ENCODE results near the gene BPIFA3. TPM values are rescaled to one million over a fixed set of nuclear protein-coding genes. Genes with fewer than 3 reads are reported as not detected.

Gene BPIFA3
- total RNA-seq, 1 experiment from 2014 or later, result not detected

DNA sequence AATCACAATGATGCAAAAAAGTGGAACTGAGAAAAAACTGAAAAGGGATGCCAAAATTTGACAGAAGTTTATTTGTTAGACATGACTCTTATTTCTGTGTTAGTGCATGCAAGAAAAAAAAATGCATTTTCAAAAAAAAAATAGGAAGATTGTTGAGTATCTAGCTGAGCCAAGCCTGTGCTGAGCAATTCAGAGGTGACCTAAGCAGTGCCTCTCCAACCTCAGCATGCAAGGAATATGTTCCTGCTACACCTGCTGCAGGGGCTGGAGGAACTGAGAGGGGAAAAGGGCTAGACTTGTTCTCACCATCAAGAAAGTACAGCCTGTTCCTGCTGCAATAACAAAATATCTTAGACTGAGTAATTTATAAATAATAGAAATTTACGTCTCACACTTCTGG lies 25.2 kb upstream of the BPIFA3 start:
- Histone ChIP-seq H3K9me3 (ENCODE audit: insufficient read depth, low read depth) (no peaks in the 10 kb centered on the region), H3K4me2 (no peak overlapping the region), H3K4me3 (no peak overlapping the region), H3K9me2 (ENCODE audit: insufficient read depth) (no peaks in the 10 kb centered on the region), H4K20me1 (ENCODE audit: insufficient read depth) (no peaks in the 10 kb centered on the region), H3K27me3 (ENCODE audit: insufficient read depth, low read depth) (peaks cover 45% of the 10 kb centered on the region), H3F3A (ENCODE audit: insufficient read depth, low read depth) (no peaks in the 10 kb centered on the region), H3K4me1 (replicated peaks; ENCODE audit: insufficient read depth) (no peaks in the 10 kb centered on the region), H3K79me2 (ENCODE audit: low read depth) (no peaks in the 10 kb centered on the region), H3K36me3 (ENCODE audit: low read depth) (no peaks in the 10 kb centered on the region), H2AFZ (no peak overlapping the region), H3K27ac (no peak overlapping the region)
- ChIA-PET POLR2A (ENCODE audit: unreplicated experiment) (no interaction called here), CTCF (no interaction called here)
- BruUV-seq (replicated peaks), result no TSS peak
- DNase-seq, result no peak
- TF ChIP-seq, protein P1, sequence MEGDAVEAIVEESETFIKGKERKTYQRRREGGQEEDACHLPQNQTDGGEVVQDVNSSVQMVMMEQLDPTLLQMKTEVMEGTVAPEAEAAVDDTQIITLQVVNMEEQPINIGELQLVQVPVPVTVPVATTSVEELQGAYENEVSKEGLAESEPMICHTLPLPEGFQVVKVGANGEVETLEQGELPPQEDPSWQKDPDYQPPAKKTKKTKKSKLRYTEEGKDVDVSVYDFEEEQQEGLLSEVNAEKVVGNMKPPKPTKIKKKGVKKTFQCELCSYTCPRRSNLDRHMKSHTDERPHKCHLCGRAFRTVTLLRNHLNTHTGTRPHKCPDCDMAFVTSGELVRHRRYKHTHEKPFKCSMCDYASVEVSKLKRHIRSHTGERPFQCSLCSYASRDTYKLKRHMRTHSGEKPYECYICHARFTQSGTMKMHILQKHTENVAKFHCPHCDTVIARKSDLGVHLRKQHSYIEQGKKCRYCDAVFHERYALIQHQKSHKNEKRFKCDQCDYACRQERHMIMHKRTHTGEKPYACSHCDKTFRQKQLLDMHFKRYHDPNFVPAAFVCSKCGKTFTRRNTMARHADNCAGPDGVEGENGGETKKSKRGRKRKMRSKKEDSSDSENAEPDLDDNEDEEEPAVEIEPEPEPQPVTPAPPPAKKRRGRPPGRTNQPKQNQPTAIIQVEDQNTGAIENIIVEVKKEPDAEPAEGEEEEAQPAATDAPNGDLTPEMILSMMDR (conservative IDR thresholded peaks at IDR 0.05), result no peak
- TF ChIP-seq EZH2 (IDR thresholded peaks at IDR 0.05; ENCODE audit: low read depth), result no peak
- intact Hi-C loops (cut with micrococcal nuclease; ENCODE audit: unreplicated experiment), result no loop called here

DNA sequence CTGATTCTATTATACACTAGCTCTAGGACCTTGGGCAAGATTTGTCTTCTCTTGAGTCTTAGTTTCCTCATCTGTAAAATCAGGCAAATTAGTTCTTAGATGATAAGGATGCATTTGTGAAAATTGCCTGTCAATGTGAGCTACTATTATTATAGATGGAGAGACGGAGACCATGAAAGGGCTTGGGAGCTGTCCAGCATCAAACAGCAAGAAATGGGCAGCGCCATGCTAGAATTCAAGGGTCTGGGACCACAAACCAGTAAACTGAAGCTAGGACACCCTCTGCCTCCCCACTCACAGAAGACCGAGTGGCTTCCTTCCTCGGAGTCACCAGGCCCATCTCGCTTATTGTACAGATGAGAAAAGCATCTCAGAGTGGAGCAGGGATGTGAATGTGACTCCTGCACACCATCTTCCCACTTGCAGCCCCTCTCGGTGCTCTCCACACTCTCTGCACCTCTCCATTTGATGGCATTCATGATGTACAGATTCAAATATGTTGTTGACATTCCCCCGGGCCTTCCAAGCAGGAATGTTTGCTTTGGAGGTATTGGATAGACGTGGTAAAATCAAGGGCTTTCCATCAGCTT lies 24.1 kb upstream of the BPIFA3 start:
- Histone ChIP-seq H3F3A (ENCODE audit: insufficient read depth, low read depth) (no peaks in the 10 kb centered on the region), H3K79me2 (ENCODE audit: low read depth) (no peaks in the 10 kb centered on the region), H3K27me3 (ENCODE audit: insufficient read depth, low read depth) (peaks cover 55% of the 10 kb centered on the region), H3K36me3 (ENCODE audit: low read depth) (no peaks in the 10 kb centered on the region), H4K20me1 (ENCODE audit: insufficient read depth) (no peaks in the 10 kb centered on the region), H3K4me3 (no peak overlapping the region), H3K4me2 (no peak overlapping the region), H3K9me2 (ENCODE audit: insufficient read depth) (no peaks in the 10 kb centered on the region), H3K27ac (no peak overlapping the region), H2AFZ (no peak overlapping the region), H3K9me3 (ENCODE audit: insufficient read depth, low read depth) (no peaks in the 10 kb centered on the region), H3K4me1 (replicated peaks; ENCODE audit: insufficient read depth) (no peaks in the 10 kb centered on the region)
- intact Hi-C loops (cut with micrococcal nuclease; ENCODE audit: unreplicated experiment), result no loop called here
- ChIA-PET CTCF (no interaction called here), POLR2A (ENCODE audit: unreplicated experiment) (no interaction called here)
- no TSS peak for BruUV-seq (replicated peaks)
- no peak for TF ChIP-seq EZH2 (IDR thresholded peaks at IDR 0.05; ENCODE audit: low read depth)
- TF ChIP-seq, protein P1 (conservative IDR thresholded peaks at IDR 0.05), result no peak
- DNase-seq, result no peak

DNA sequence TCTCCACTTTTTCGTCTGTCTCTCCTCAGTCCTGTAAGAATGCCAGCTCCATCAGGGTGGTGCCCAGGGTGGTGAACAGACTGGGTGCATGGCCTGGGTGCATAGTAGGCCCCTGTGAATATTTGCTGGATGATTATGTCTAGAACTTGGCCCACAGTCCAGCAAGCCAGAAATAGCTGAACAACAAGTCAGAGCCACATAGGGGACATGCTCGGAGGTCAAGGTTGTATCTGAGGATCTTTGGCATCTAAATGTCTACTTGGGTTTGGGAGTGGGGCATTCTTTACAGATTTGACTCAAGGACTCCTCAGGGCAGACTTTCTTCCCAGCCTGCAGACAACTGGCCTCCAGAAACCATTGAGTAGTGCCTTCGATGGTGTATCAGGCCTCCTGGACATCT lies 18.1 kb upstream of the BPIFA3 start:
- H3K27ac ChIP-seq, result no peak overlapping the region
- TF ChIP-seq EZH2 (IDR thresholded peaks at IDR 0.05; ENCODE audit: low read depth), result no peak
- TF ChIP-seq, protein P1 (conservative IDR thresholded peaks at IDR 0.05), result no peak
- no peaks in the 10 kb centered on the region for H3K4me1 ChIP-seq (replicated peaks; ENCODE audit: insufficient read depth)
- H4K20me1 ChIP-seq (ENCODE audit: insufficient read depth), result no peaks in the 10 kb centered on the region
- H3F3A ChIP-seq (ENCODE audit: insufficient read depth, low read depth), result no peaks in the 10 kb centered on the region
- BruUV-seq (replicated peaks), result no TSS peak
- no peaks in the 10 kb centered on the region for H3K79me2 ChIP-seq (ENCODE audit: low read depth)
- no peaks in the 10 kb centered on the region for H3K9me2 ChIP-seq (ENCODE audit: insufficient read depth)
- no peak for DNase-seq
- intact Hi-C loops (cut with micrococcal nuclease; ENCODE audit: unreplicated experiment), result no loop called here
- peaks cover 89% of the 10 kb centered on the region for H3K27me3 ChIP-seq (ENCODE audit: insufficient read depth, low read depth)
- H3K36me3 ChIP-seq (ENCODE audit: low read depth), result no peaks in the 10 kb centered on the region
- H3K4me2 ChIP-seq, result no peak overlapping the region
- H2AFZ ChIP-seq, result no peak overlapping the region
- ChIA-PET POLR2A (ENCODE audit: unreplicated experiment) (no interaction called here), CTCF (no interaction called here)
- H3K9me3 ChIP-seq (ENCODE audit: insufficient read depth, low read depth), result no peaks in the 10 kb centered on the region
- H3K4me3 ChIP-seq, result no peak overlapping the region
